DOHH2 (cell line): Measurements from ENCODE around the gene CRTC3.

Source experiments
- H3F3A ChIP-seq: fragments of 200-600 bp; sonication (generic), shearing (Covaris generic); 2 replicates; pipeline ENCODE4 v1.6.0; 2016; ENCODE audit warnings: antibody characterized with exemption, mild to moderate bottlenecking; ENCODE audit not compliant: control insufficient read depth, insufficient read depth
- H3K27ac ChIP-seq: fragments of 200-600 bp; sonication (generic); 2 replicates; pipeline ENCODE4 v1.5.1; 2014; ENCODE audit warnings: low read depth, mild to moderate bottlenecking, low read length, moderate library complexity
- H3K27me3 ChIP-seq: fragments of 200-600 bp; sonication (generic); 2 replicates; pipeline ENCODE4 v1.6.1; 2014; ENCODE audit warnings: mild to moderate bottlenecking, low read length, mixed read lengths; ENCODE audit not compliant: control insufficient read depth
- H3K36me3 ChIP-seq: fragments of 200-600 bp; sonication (generic); 2 replicates; pipeline ENCODE4 v1.6.1; 2014; ENCODE audit warnings: mild to moderate bottlenecking, low read length, moderate library complexity, mixed read lengths; ENCODE audit not compliant: control insufficient read depth
- H3K4me1 ChIP-seq: fragments of 200-600 bp; sonication (generic); 2 replicates; pipeline ENCODE4 v1.6.1; 2014; ENCODE audit warnings: mild to moderate bottlenecking, low read length, mixed read lengths; ENCODE audit not compliant: control insufficient read depth
- H3K4me2 ChIP-seq: fragments of 200-600 bp; sonication (generic); 2 replicates; pipeline ENCODE4 v1.6.0; 2014; ENCODE audit warnings: mild to moderate bottlenecking, low read length, moderate library complexity
- H3K4me3 ChIP-seq: fragments of 200-600 bp; sonication (generic); 2 replicates; pipeline ENCODE4 v1.5.1; 2014; ENCODE audit warnings: mild to moderate bottlenecking, low read length, mixed read lengths
- H3K79me2 ChIP-seq: fragments of 200-600 bp; sonication (generic); 2 replicates; pipeline ENCODE4 v1.6.1; 2014; ENCODE audit warnings: mild to moderate bottlenecking, low read length, mixed read lengths; ENCODE audit not compliant: control insufficient read depth
- H3K9me2 ChIP-seq: fragments of 200-600 bp; sonication (generic); replicated peaks from 2 replicates; pipeline ENCODE4 v1.6.1; 2014; ENCODE audit warnings: mild to moderate bottlenecking, low read length, mixed read lengths; ENCODE audit not compliant: control insufficient read depth
- H3K9me3 ChIP-seq: fragments of 200-600 bp; sonication (generic); 2 replicates; pipeline ENCODE4 v1.6.1; 2014; ENCODE audit warnings: antibody characterized with exemption, low read length, mixed read lengths; ENCODE audit not compliant: control insufficient read depth, insufficient read depth
- H4K20me1 ChIP-seq: fragments of 200-600 bp; sonication (generic); 2 replicates; pipeline ENCODE4 v1.6.0; 2014; ENCODE audit warnings: low read depth, mild to moderate bottlenecking, antibody characterized with exemption, low read length, moderate library complexity; ENCODE audit not compliant: control insufficient read depth, insufficient read depth
- EZH2phosphoT487 ChIP-seq: fragments of 200-600 bp; sonication (generic); IDR thresholded peaks from 2 replicates; pipeline ENCODE4 v1.6.1; 2017; ENCODE audit warnings: borderline replicate concordance, mild to moderate bottlenecking, antibody characterized with exemption, low read length, moderate library complexity, mixed read lengths
- TF ChIP-seq, protein P1 (sequence below): fragments of 200-600 bp; sonication (generic); IDR thresholded peaks from one replicate; pipeline ENCODE4 v1.5.1; 2014; ENCODE audit warnings: antibody characterized with exemption, mild to moderate bottlenecking, low read depth, low read length; ENCODE audit not compliant: poor library complexity, severe bottlenecking

The CRTC3 gene

GRCh38 chr15:90644526-90644925, 114.8 kb downstream of the CRTC3 start:
- Histone ChIP-seq H3K9me3 (no peaks in the 10 kb centered on the region), H3K9me2 (no peaks in the 10 kb centered on the region), H3K79me2 (no peaks in the 10 kb centered on the region), H3K4me3 (no peak overlapping the region), H3K4me1 (peaks cover 23% of the 10 kb centered on the region), H3K4me2 (no peak overlapping the region), H3K27ac (no peak overlapping the region), H4K20me1 (no peaks in the 10 kb centered on the region), H3K36me3 (peaks cover 18% of the 10 kb centered on the region), H3F3A (peaks cover 25% of the 10 kb centered on the region), H3K27me3 (no peaks in the 10 kb centered on the region)
- TF ChIP-seq EZH2phosphoT487 = no peak
- TF ChIP-seq, protein P1, sequence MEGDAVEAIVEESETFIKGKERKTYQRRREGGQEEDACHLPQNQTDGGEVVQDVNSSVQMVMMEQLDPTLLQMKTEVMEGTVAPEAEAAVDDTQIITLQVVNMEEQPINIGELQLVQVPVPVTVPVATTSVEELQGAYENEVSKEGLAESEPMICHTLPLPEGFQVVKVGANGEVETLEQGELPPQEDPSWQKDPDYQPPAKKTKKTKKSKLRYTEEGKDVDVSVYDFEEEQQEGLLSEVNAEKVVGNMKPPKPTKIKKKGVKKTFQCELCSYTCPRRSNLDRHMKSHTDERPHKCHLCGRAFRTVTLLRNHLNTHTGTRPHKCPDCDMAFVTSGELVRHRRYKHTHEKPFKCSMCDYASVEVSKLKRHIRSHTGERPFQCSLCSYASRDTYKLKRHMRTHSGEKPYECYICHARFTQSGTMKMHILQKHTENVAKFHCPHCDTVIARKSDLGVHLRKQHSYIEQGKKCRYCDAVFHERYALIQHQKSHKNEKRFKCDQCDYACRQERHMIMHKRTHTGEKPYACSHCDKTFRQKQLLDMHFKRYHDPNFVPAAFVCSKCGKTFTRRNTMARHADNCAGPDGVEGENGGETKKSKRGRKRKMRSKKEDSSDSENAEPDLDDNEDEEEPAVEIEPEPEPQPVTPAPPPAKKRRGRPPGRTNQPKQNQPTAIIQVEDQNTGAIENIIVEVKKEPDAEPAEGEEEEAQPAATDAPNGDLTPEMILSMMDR = no peak

DNA sequence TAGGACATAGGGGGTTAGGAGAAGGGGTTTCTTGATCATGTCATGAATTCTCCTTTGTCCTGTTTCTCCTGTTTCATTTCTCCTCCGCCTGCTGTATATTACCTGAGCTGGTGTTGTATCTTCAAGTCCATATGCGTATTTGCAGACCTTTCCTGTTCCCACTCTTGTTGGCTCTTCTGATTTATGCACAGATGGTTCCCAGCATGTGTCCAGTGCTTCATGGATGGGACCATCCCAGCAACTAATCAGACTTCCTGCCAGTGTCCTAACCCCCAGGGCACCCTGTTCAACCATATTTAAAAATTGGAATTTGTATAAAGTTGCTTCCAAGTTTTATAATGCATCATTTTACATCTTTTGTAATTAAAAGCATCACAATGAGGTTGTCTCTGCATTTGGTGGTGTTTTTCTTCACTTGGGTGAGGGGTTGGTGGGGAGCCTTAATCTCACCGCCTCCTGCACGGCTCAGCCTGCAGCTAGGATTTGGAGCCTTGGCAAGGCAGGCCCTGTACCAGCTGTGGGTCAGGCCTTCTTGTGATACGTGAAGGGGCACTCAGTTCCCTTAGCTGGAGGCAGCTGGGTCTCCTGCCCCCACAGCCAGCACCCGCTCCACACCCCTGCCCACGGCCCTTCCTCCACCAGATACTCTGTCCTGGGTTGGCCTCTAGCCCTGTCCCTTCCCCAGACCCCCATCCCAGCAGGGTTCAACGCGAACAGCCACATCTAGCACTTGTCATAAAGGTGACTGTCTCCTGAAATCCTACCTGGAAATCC, 115.4 kb downstream of the CRTC3 start:
- H3K27me3 ChIP-seq = no peaks in the 10 kb centered on the region
- no peak overlapping the region for H3K4me3 ChIP-seq
- H3K27ac ChIP-seq = no peak overlapping the region
- H3K79me2 ChIP-seq = no peaks in the 10 kb centered on the region
- peaks cover 25% of the 10 kb centered on the region for H3F3A ChIP-seq
- peaks cover 18% of the 10 kb centered on the region for H3K36me3 ChIP-seq
- no peak overlapping the region for H3K4me2 ChIP-seq
- TF ChIP-seq EZH2phosphoT487 = no peak
- TF ChIP-seq, protein P1 = no peak
- no peaks in the 10 kb centered on the region for H3K9me2 ChIP-seq
- H3K9me3 ChIP-seq = no peaks in the 10 kb centered on the region
- no peaks in the 10 kb centered on the region for H4K20me1 ChIP-seq
- H3K4me1 ChIP-seq = peaks cover 29% of the 10 kb centered on the region

DNA sequence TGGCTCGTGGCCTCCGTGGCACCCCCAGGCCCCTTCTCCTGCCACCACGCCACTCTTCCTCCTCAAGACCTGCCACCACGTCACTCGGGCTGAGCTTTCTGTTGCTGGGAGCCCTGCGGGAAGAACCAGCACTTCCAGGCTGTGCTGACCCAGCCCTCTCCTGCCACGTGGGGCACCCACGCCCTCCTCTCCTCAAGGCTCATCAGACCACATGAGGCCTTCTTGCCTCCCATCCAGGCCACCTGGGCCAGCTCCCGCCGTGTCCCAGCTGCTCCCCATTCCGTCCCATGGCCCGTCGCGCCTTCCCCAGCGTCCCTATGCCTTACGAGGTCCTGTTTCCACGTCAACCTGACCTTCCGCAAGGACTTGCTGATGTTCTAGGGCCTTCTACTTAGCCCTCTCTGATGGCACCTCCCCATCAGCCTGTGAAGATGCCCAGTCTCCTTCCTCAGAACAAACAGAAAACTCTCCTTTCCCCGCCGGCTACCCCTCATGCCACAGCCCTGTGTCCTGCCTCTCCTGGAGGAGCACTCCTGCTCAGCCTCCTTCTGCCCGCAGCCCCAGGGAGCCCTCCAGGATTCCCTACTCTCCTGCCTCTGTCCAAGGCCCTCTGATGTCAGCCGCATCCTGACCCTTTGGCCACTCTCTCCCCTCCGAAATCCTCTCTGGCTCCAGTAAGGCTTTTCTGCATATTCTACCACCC, 116.3 kb downstream of the CRTC3 start:
- no peak overlapping the region for H3K4me2 ChIP-seq
- peaks cover 18% of the 10 kb centered on the region for H3K36me3 ChIP-seq
- H3K4me3 ChIP-seq = no peak overlapping the region
- H3K27me3 ChIP-seq = no peaks in the 10 kb centered on the region
- H3K4me1 ChIP-seq = peaks cover 38% of the 10 kb centered on the region
- no peak for TF ChIP-seq EZH2phosphoT487
- TF ChIP-seq, protein P1 = no peak
- H3K27ac ChIP-seq = no peak overlapping the region
- peaks cover 25% of the 10 kb centered on the region for H3F3A ChIP-seq
- H3K79me2 ChIP-seq = no peaks in the 10 kb centered on the region
- no peaks in the 10 kb centered on the region for H4K20me1 ChIP-seq
- no peaks in the 10 kb centered on the region for H3K9me2 ChIP-seq
- H3K9me3 ChIP-seq = no peaks in the 10 kb centered on the region
